ENCODE results near the gene TAS2R60. TPM values are rescaled to one million over a fixed set of nuclear protein-coding genes. Genes with fewer than 3 reads are reported as not detected.
"Not testable (repeated sequence)": the region's sequence is repeated elsewhere in the genome, so short reads cannot be mapped to it uniquely, and the experiment has no call there.

TAS2R60 gene
- total RNA-seq, 2 experiments from 2014 or later: 0.26 to 0.29 TPM

- H3K4me1 Mint-ChIP-seq (ENCODE audit: low read depth): peaks cover 13% of the 10 kb centered on the region
- ATAC-seq (no peak), DNase-seq (no peak)
- H3K9me3 Mint-ChIP-seq (ENCODE audit: insufficient read depth): no peaks in the 10 kb centered on the region
- ChIA-PET POLR2A (no interaction called here), CTCF (interaction anchor here (1.4 to 2.9 kb wide), 5 partner anchors 13 to 186 kb away, joined by 4 to 13 read pairs (median 6); no protein-coding TSS in a partner anchor)
- H3K27me3 Mint-ChIP-seq (ENCODE audit: low read depth): no peaks in the 10 kb centered on the region
- H3K27ac Mint-ChIP-seq: no peak overlapping the region
- H3K4me3 Mint-ChIP-seq: no peak overlapping the region
- peaks cover 6% of the 10 kb centered on the region for H3K36me3 Mint-ChIP-seq (ENCODE audit: low read depth)
Measured at GRCh38 chr7:143401265-143401664, 42.0 kb upstream of the TAS2R60 start.

DNA sequence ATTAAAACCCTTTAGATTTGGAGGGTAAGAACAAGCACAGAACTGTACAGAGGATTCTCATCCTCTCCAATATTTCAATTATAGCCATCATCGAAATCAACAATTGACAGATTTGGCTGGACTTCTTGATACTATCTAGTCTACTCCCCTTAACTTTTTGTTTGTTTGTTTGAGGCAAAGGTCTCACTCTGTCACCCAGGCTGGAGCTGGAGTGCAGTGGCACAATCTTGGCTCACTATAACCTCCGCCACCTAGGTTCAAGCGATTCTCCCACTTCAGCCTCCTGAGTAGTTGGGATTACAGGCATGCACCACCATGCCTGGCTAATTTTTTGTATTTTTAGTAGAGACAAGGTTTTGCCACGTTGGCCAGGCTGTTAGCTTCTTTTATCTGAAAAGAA lies 41.0 kb upstream of the TAS2R60 start:
- H3K4me3 Mint-ChIP-seq; H3K36me3 Mint-ChIP-seq (ENCODE audit: low read depth); H3K27ac Mint-ChIP-seq; ATAC-seq; DNase-seq; H3K27me3 Mint-ChIP-seq (ENCODE audit: low read depth); H3K9me3 Mint-ChIP-seq (ENCODE audit: insufficient read depth): not testable (repeated sequence)
- H3K4me1 Mint-ChIP-seq (ENCODE audit: low read depth): peaks cover 23% of the 10 kb centered on the region
- ChIA-PET POLR2A (interaction anchor here (0.9 to 1.9 kb wide), 2 partner anchors 13 to 23 kb away, joined by 3 to 5 read pairs; no protein-coding TSS in a partner anchor), CTCF (interaction anchor here (1.2 to 2.9 kb wide), 6 partner anchors 13 to 187 kb away, joined by 3 to 13 read pairs (median 5); no protein-coding TSS in a partner anchor)

GRCh38 chr7:143405173-143406001 lies 37.9 kb upstream of the TAS2R60 start:
- ATAC-seq (no peak), DNase-seq (no peak)
- H3K9me3 Mint-ChIP-seq (ENCODE audit: insufficient read depth): no peaks in the 10 kb centered on the region
- no peak overlapping the region for H3K27ac Mint-ChIP-seq
- H3K4me3 Mint-ChIP-seq: no peak overlapping the region
- CTCF ChIA-PET: interaction anchor here (0.9 to 5.2 kb wide), 7 partner anchors 11 to 165 kb away, joined by 3 to 45 read pairs (median 6); partner anchors contain the start of gene ZYX
- peaks cover 4% of the 10 kb centered on the region for H3K36me3 Mint-ChIP-seq (ENCODE audit: low read depth)
- POLR2A ChIA-PET: interaction anchor here (1.0 to 3.9 kb wide), 4 partner anchors 9 to 30 kb away, joined by 3 to 18 read pairs (median 6); no protein-coding TSS in a partner anchor
- peaks cover 2% of the 10 kb centered on the region for H3K27me3 Mint-ChIP-seq (ENCODE audit: low read depth)
- H3K4me1 Mint-ChIP-seq (ENCODE audit: low read depth): peaks cover 49% of the 10 kb centered on the region

DNA sequence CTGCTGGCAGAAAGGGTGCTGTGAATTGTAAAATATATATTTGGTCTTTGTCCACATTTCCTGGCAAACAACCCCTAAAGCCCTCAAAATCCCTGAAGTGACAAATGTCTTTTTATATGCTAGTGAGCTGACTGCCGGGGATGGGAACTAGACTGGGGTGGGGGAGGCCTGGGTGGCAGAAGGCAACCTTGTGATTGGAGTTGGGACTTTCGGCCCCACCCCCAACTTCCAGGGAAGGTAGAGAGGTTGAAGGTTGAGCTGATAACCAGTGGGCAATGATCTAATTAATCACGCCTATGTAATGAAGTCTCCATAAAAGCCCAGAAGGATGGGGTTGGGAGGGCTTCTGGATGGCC lies 37.3 kb upstream of the TAS2R60 start:
- DNase-seq (no peak), ATAC-seq (no peak)
- H3K27me3 Mint-ChIP-seq (ENCODE audit: low read depth): peaks cover 2% of the 10 kb centered on the region
- no peaks in the 10 kb centered on the region for H3K9me3 Mint-ChIP-seq (ENCODE audit: insufficient read depth)
- peaks cover 4% of the 10 kb centered on the region for H3K36me3 Mint-ChIP-seq (ENCODE audit: low read depth)
- peaks cover 53% of the 10 kb centered on the region for H3K4me1 Mint-ChIP-seq (ENCODE audit: low read depth)
- CTCF ChIA-PET: interaction anchor here (0.9 to 5.2 kb wide), 7 partner anchors 11 to 166 kb away, joined by 4 to 45 read pairs (median 12); partner anchors contain the start of gene ZYX
- POLR2A ChIA-PET: interaction anchor here (1.0 to 3.9 kb wide), 4 partner anchors 10 to 31 kb away, joined by 3 to 18 read pairs (median 14); no protein-coding TSS in a partner anchor
- no peak overlapping the region for H3K27ac Mint-ChIP-seq
- H3K4me3 Mint-ChIP-seq: no peak overlapping the region

GRCh38 chr7:143407287-143408251 lies 35.7 kb upstream of the TAS2R60 start:
- ChIA-PET POLR2A (interaction anchor here (0.6 to 3.9 kb wide), 10 partner anchors 13 to 119 kb away, joined by 3 to 18 read pairs (median 6); partner anchors contain the start of gene CASP2), CTCF (interaction anchor here (0.7 to 5.2 kb wide), 13 partner anchors 9 to 167 kb away, joined by 3 to 45 read pairs (median 7); partner anchors contain the start of gene ZYX)
- ATAC-seq (peak; percentile 71), DNase-seq (peak; percentile 62)
- Mint-ChIP-seq H3K27me3 (ENCODE audit: low read depth) (peaks cover 2% of the 10 kb centered on the region), H3K4me3 (peak overlapping the region; percentile 79), H3K4me1 (ENCODE audit: low read depth) (peaks cover 56% of the 10 kb centered on the region), H3K9me3 (ENCODE audit: insufficient read depth) (no peaks in the 10 kb centered on the region), H3K36me3 (ENCODE audit: low read depth) (peaks cover 4% of the 10 kb centered on the region), H3K27ac (peak overlapping the region; percentile 79)

GRCh38 chr7:143408252-143408685 lies 35.0 kb upstream of the TAS2R60 start:
- Mint-ChIP-seq H3K9me3 (ENCODE audit: insufficient read depth) (no peaks in the 10 kb centered on the region), H3K27ac (peak overlapping the region; percentile 79), H3K27me3 (ENCODE audit: low read depth) (peaks cover 2% of the 10 kb centered on the region), H3K4me1 (ENCODE audit: low read depth) (peaks cover 56% of the 10 kb centered on the region), H3K36me3 (ENCODE audit: low read depth) (peaks cover 4% of the 10 kb centered on the region), H3K4me3 (peak overlapping the region; percentile 79)
- ATAC-seq: peak; percentile 20
- CTCF ChIA-PET: interaction anchor here (0.9 to 5.2 kb wide), 12 partner anchors 8 to 168 kb away, joined by 3 to 45 read pairs (median 8); partner anchors contain the start of gene ZYX
- POLR2A ChIA-PET: interaction anchor here (0.6 to 3.9 kb wide), 9 partner anchors 12 to 120 kb away, joined by 3 to 18 read pairs (median 8); partner anchors contain the start of gene CASP2
- no peak for DNase-seq

DNA sequence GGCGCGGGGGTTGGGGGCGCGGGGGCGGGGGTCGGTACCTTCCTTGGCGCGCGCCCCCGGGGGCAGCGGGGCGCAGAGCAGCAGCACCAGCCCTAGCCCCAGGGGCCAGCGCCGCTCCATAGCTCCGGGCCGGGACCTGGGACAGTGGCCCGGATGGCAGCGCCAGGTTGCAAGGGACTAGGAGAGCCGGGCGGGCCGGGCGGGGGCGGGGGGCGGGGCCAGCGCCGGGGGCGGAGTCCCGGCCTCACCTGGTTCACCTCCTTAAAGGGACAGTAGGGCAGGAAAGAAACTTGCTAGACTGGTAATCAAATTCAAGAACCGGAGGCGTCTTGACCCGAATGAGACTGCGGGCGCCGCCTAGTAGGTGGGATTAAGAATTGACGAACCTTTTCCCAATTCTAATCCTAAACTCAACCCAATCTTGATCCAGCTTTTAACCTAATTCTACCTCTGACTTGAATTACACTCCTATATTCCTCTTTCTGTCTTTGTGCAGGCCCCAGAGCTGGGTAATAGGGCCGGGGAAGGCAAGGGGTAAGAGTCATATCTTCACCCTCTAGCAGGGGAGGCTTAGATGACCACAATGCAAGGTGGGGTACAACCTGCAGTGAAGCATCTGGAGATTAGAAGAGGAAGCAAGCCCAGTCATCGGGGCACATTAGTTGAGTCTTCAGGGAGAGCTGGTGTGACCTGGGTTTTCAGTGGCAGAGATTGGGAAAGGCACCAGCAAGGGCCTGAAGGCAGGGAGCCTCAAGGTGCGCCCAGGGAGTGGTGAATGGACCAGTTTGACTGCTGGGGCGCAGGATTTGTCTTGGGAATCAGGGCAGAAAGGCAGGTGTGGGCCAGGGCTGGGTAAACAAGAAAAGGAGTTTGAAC lies 34.3 kb upstream of the TAS2R60 start, which contains the start of gene EPHA1:
Gene EPHA1 (minus strand): TSS at position 171 of the 876 bp plus-strand sequence. CDS start 51 bp downstream, at position 120.
- DNase-seq: peak; percentile 59
- peak; percentile 75 for ATAC-seq
- no peaks in the 10 kb centered on the region for H3K9me3 Mint-ChIP-seq (ENCODE audit: insufficient read depth)
- CTCF ChIA-PET: interaction anchor here (1.5 to 5.2 kb wide), 7 partner anchors 8 to 168 kb away, joined by 4 to 45 read pairs (median 12); partner anchors contain the start of gene ZYX
- H3K4me3 Mint-ChIP-seq: peak within 1 kb of the TSS; percentile 79
- POLR2A ChIA-PET: interaction anchor here (0.6 to 3.9 kb wide), 6 partner anchors 12 to 154 kb away, joined by 3 to 18 read pairs (median 8); partner anchors contain the start of gene CASP2
- H3K27me3 Mint-ChIP-seq (ENCODE audit: low read depth): peaks cover 2% of the 10 kb centered on the region
- peaks cover 53% of the 10 kb centered on the region for H3K4me1 Mint-ChIP-seq (ENCODE audit: low read depth)
- peaks cover 4% of the 10 kb centered on the region for H3K36me3 Mint-ChIP-seq (ENCODE audit: low read depth)
- peak within 1 kb of the TSS; percentile 79 for H3K27ac Mint-ChIP-seq

DNA sequence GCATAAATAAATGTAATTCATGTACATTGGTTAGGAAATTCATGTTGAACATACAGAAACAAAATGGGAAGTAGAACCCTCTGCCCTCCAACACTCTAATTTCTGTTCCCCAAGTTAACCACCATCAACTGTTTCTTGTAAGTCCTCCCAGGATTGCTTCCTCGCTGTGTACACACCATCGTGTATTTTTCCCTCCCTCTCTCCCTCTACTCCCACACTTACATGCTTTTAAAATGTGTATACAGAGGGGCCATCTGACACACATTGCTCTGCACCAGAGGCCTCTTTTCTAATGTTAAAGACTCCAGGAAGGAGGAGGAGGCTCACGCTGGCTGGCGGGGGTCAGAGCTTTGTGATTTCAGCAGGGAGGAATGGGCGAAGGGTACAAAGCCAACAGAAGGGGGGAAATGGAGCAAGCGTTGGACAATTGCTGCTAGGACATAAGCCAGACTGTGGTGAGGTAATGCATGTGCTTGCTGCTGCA lies 32.7 kb upstream of the TAS2R60 start:
- ChIA-PET CTCF (interaction anchor here (0.8 to 2.2 kb wide), 3 partner anchors 170 to 195 kb away, joined by 3 to 12 read pairs (median 3); no protein-coding TSS in a partner anchor), POLR2A (no interaction called here)
- Mint-ChIP-seq H3K4me1 (ENCODE audit: low read depth) (peaks cover 49% of the 10 kb centered on the region), H3K9me3 (ENCODE audit: insufficient read depth) (no peaks in the 10 kb centered on the region), H3K36me3 (ENCODE audit: low read depth) (peaks cover 4% of the 10 kb centered on the region), H3K27ac (no peak overlapping the region), H3K27me3 (ENCODE audit: low read depth) (peaks cover 2% of the 10 kb centered on the region), H3K4me3 (no peak overlapping the region)
- no peak for ATAC-seq
- DNase-seq: no peak

- no peak for ATAC-seq
- Mint-ChIP-seq H3K9me3 (ENCODE audit: insufficient read depth) (no peaks in the 10 kb centered on the region), H3K27me3 (ENCODE audit: low read depth) (peaks cover under 1% of the 10 kb centered on the region), H3K27ac (no peak overlapping the region), H3K36me3 (ENCODE audit: low read depth) (peaks cover 2% of the 10 kb centered on the region), H3K4me1 (ENCODE audit: low read depth) (peaks cover 34% of the 10 kb centered on the region), H3K4me3 (no peak overlapping the region)
- POLR2A ChIA-PET: no interaction called here
- CTCF ChIA-PET: interaction anchor here (1.5 kb wide), 1 partner anchor 197 kb away, joined by 3 read pairs; no protein-coding TSS in a partner anchor
- DNase-seq: no peak
Measured at GRCh38 chr7:143411976-143412708, 31.1 kb upstream of the TAS2R60 start.

Data from activated CD8-positive, alpha-beta T cell treated with anti-CD3 and anti-CD28 coated beads, Interleukin-2, amount 10 ng/mL, durations not matched to agents 7 days and 5 days (primary cell).